HG02571 (cell line): Measurements from ENCODE around the gene UROD.
"Not testable (repeated sequence)": the region's sequence is repeated elsewhere in the genome, so short reads cannot be mapped to it uniquely, and the experiment has no call there.

Experiments used
- ATAC-seq: cut with Tn5 transposase; IDR thresholded peaks from one replicate; pipeline ENCODE4 v1.9.1; 2021; ENCODE audit warnings: mild to moderate bottlenecking, moderate library complexity; ENCODE audit not compliant: unreplicated experiment

The UROD gene

GRCh38 chr1:45038240-45038639 is 26.2 kb downstream of the UROD start:
- ATAC-seq = no peak

DNA sequence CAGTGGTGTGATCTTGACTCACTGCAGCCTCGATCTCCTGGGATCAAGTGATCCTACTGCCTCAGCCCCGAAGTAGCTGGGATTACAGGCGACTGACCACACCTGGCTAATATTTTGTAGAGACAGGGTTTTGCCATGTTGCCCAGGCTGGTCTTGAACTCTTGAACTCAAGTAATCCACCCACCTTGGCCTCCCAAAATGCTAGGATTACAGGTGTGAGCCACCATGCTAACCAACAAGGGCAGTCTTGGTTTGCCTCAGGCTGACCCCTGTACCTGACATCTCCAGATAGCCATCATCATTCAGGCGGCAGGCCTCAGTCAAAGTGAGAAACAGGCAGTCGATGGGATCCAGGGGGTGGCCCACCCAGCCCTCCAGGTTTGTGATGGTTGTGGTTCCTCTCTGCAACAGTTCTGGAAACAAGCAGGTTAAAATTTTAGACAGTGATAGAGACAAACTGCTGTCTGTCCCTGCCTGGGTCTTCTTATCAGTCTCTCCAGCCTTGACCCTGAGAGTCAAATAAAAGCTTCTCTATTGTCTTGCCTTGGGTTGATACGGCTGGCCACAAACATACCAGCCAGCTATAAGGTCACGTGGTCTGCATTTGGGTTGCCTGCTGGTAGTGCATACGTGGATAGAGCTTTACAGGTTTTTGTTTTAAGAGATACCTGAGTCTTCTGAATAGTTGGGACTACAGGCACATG is 26.8 kb downstream of the UROD start:
- ATAC-seq = no peak

- no peak for ATAC-seq
Measured at GRCh38 chr1:45040297-45040696, 28.2 kb downstream of the UROD start.

DNA sequence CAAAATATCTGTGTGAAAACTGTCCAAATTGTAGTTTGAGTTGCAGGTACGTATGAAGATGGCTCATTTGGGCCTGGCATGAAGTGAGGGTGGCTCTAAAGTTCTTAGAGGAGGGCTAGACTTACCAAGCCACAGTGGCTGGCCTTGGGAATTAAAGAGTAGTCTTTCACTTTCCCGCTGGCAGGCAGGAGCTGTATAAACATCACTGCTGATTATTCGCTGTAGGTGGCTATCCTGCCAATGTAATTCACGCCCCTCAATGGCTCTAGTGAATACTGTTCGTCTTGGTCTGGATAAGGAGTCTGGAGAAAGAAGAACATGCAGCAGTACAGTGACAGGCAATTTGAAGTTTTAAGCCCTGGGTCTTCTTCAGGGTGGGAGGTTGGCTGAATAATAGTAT is 31.0 kb downstream of the UROD start:
- ATAC-seq = no peak

DNA sequence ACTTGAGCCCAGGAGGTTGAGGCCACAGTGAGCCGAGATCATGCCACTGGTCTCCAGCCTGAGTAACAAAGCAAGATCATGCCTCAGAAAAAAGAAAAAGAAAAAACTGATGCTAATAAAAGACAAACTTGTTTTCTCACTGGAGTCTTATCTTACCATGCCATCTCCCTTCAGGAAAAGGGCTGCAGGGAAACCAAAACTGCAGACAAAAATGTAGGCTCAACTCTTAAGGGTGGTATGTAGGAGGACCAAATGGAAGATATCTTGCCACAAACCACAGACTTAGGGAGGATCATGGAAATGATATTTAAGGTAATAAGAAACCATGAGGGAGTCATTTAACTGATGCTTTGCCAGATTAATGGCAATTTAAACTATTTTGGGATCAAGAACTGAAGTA is 32.9 kb downstream of the UROD start:
- ATAC-seq = no peak

- ATAC-seq = no peak
Measured at GRCh38 chr1:45047032-45047431, 35.0 kb downstream of the UROD start.

GRCh38 chr1:45051005-45051772 is 39.1 kb downstream of the UROD start:
- no peak for ATAC-seq

DNA sequence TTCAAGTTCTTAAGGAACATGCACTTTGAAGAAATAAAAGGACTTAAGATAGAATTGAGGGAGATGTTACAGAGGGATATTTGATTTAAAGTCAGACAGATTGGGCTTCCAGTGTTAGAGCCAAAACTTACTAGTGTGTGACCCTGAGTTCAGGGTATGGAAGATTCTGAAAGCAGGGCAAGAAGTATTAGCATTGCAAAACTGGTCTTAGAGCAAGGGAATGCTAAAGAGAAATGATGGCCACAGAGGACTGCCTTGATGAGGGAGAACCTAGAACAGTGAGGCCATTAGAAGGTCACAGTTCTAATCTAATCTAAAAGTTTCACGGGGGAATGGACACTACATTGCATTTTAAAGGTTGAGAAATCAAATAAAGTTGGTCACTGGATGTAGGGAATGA is 45.5 kb downstream of the UROD start:
- no peak for ATAC-seq

DNA sequence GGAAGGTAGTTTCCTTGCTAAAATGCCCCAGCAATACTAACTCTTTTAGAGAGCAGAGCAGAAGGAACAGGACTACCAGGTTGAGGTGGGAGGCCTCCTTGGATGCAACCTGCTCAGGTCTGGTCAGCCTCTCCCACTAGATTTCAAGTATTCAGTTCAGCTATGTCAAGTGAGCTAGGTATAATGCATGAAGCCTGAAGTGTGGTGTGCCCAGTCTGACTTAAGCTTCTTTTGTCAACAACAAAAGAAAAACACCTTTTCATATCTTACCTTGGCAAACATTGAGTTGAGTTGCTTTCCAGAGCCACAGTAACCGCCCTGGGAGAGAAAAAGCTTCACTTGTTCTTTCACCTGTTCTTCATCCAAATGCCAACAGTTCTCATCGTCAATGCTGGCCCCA is 47.8 kb downstream of the UROD start:
- no peak for ATAC-seq

GRCh38 chr1:45062463-45062862 is 50.4 kb downstream of the UROD start:
- ATAC-seq = not testable (repeated sequence)

DNA sequence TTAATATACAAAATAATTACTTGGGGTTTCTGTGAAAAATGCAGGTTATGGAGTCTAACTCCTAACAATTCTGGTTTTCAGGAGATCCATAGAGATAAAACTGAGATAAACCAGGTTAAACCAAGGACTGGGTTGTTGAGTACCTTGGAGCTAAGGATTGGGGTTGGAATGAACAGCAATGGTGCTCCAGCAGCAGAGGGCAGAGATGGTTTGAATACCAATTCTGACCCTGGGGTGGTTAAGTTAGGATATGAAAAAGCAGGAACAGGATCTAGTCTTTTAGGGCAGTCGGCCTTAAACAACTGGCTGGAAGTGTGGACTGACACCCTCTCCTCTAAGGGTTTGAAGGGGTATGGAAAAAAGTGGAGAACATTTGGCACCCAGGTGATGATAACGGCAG is 53.0 kb downstream of the UROD start:
- ATAC-seq = no peak
